Middle frontal gyrus (tissue), 1 donor: ENCODE results near the gene ANKRD60.

Experiments
- DNase-seq: peaks from one replicate; pipeline ENCODE4 v3.0.0-alpha.2; 2015; ENCODE audit warnings: low spot score; ENCODE audit errors: extremely low spot score

ANKRD60 gene

GRCh38 chr20:58228484-58229197 is at the start of gene ANKRD60:
TSS of gene ANKRD60 (minus strand) at chr20:58228653. CDS start at chr20:58228653, 0 bp downstream.
- DNase-seq, result no peak

GRCh38 chr20:58277578-58278472 is 49.4 kb upstream of the ANKRD60 start:
- DNase-seq, result no peak

GRCh38 chr20:58277107-58277506 is 48.7 kb upstream of the ANKRD60 start:
- DNase-seq, result no peak

- no peak for DNase-seq
Measured at GRCh38 chr20:58274384-58274783, 45.9 kb upstream of the ANKRD60 start.

GRCh38 chr20:58271606-58272351 is 43.3 kb upstream of the ANKRD60 start:
- DNase-seq, result no peak

GRCh38 chr20:58268936-58269619 is 40.6 kb upstream of the ANKRD60 start:
- no peak for DNase-seq

GRCh38 chr20:58268421-58268821 is 40.0 kb upstream of the ANKRD60 start:
- DNase-seq, result no peak

GRCh38 chr20:58267389-58268215 is 39.1 kb upstream of the ANKRD60 start:
- no peak for DNase-seq

GRCh38 chr20:58264271-58264670 is 35.8 kb upstream of the ANKRD60 start:
- DNase-seq, result no peak

- no peak for DNase-seq
Measured at GRCh38 chr20:58261660-58262059, 33.2 kb upstream of the ANKRD60 start.

- DNase-seq, result no peak
Measured at GRCh38 chr20:58260006-58260405, 31.6 kb upstream of the ANKRD60 start.

- DNase-seq, result no peak
Measured at GRCh38 chr20:58256842-58257241, 28.4 kb upstream of the ANKRD60 start.

- no peak for DNase-seq
Measured at GRCh38 chr20:58256307-58256706, 27.9 kb upstream of the ANKRD60 start.

- DNase-seq, result no peak
Measured at GRCh38 chr20:58254890-58255289, 26.4 kb upstream of the ANKRD60 start.

- no peak for DNase-seq
Measured at GRCh38 chr20:58251979-58252591, 23.6 kb upstream of the ANKRD60 start.

GRCh38 chr20:58251348-58251978 is 23.0 kb upstream of the ANKRD60 start:
- DNase-seq, result no peak

- no peak for DNase-seq
Measured at GRCh38 chr20:58246346-58246745, 17.9 kb upstream of the ANKRD60 start.

GRCh38 chr20:58245931-58246330 is 17.5 kb upstream of the ANKRD60 start:
- DNase-seq, result no peak

GRCh38 chr20:58245181-58245891 is 16.9 kb upstream of the ANKRD60 start:
- DNase-seq, result no peak
